Stimulated activated naive CD8-positive, alpha-beta T cell treated with anti-CD3 and anti-CD28 coated beads, Interleukin-15, amount 100 ng/mL, for 72 hours (primary cell): ENCODE measurements around the gene HIPK2.

Source experiments
- ATAC-seq: fragments of 150-1000 bp; cut with Tn5 transposase; 2 replicates; pipeline ENCODE4 v1.10.0; 2021; ENCODE audit warnings: mild to moderate bottlenecking, moderate library complexity
- DNase-seq, 2 donors: peaks; one replicate each; pipeline ENCODE4 v3.0.0; 2021 to 2022
- H3K27ac Mint-ChIP-seq, 2 donors: one replicate each; pipeline ENCODE4 v1.8.0; 2022; ENCODE audit warnings: mild to moderate bottlenecking in 2 of 2, mixed read lengths in 2 of 2, moderate library complexity in 2 of 2
- H3K27me3 Mint-ChIP-seq: one replicate; pipeline ENCODE4 v1.8.0; 2022; ENCODE audit warnings: mixed read lengths
- H3K4me1 Mint-ChIP-seq: one replicate; pipeline ENCODE4 v1.8.0; 2022; ENCODE audit warnings: mild to moderate bottlenecking, mixed read lengths
- H3K4me3 Mint-ChIP-seq, 2 donors: one replicate each; pipeline ENCODE4 v1.8.0; 2022; ENCODE audit warnings: mild to moderate bottlenecking in 2 of 2, mixed read lengths in 2 of 2, moderate library complexity in 1 of 2
- H3K9me3 Mint-ChIP-seq, 2 donors: one replicate each; pipeline ENCODE4 v1.8.0; 2022; ENCODE audit warnings: mixed read lengths in 2 of 2

Gene HIPK2

GRCh38 chr7:139645572-139646523, 131.9 kb downstream of the HIPK2 start:
- Mint-ChIP-seq H3K4me3 (no peak overlapping the region), H3K27ac (no peak overlapping the region), H3K9me3 (no peaks in the 10 kb centered on the region), H3K27me3 (no peaks in the 10 kb centered on the region), H3K4me1 (peaks cover 76% of the 10 kb centered on the region)
- ATAC-seq (peak; percentile 34), DNase-seq (peak; percentile 72 to 73)

- no peak for DNase-seq
- no peaks in the 10 kb centered on the region for H3K27me3 Mint-ChIP-seq
- peaks cover 74% of the 10 kb centered on the region for H3K4me1 Mint-ChIP-seq
- H3K9me3 Mint-ChIP-seq = no peaks in the 10 kb centered on the region
- no peak overlapping the region for H3K4me3 Mint-ChIP-seq
- ATAC-seq = peak; percentile 56
- no peak overlapping the region for H3K27ac Mint-ChIP-seq
Measured at GRCh38 chr7:139643951-139644585, 133.7 kb downstream of the HIPK2 start.

- no peak for ATAC-seq
- H3K27me3 Mint-ChIP-seq = no peaks in the 10 kb centered on the region
- no peak for DNase-seq
- peak overlapping the region in 1 of 2 donors; percentile 53 for H3K27ac Mint-ChIP-seq
- H3K9me3 Mint-ChIP-seq = peaks cover 2 to 3% of the 10 kb centered on the region in 2 donors
- peaks cover 69% of the 10 kb centered on the region for H3K4me1 Mint-ChIP-seq
- H3K4me3 Mint-ChIP-seq = no peak overlapping the region
Measured at GRCh38 chr7:139642283-139642682, 135.5 kb downstream of the HIPK2 start.

GRCh38 chr7:139641337-139641992, 136.3 kb downstream of the HIPK2 start:
- ATAC-seq (no peak), DNase-seq (no peak)
- Mint-ChIP-seq H3K4me3 (no peak overlapping the region), H3K9me3 (peaks cover 4 to 8% of the 10 kb centered on the region in 2 donors), H3K27me3 (no peaks in the 10 kb centered on the region), H3K4me1 (peaks cover 69% of the 10 kb centered on the region), H3K27ac (no peak overlapping the region)

- Mint-ChIP-seq H3K9me3 (peaks cover 4 to 8% of the 10 kb centered on the region in 2 donors), H3K4me1 (peaks cover 69% of the 10 kb centered on the region), H3K27ac (no peak overlapping the region), H3K4me3 (no peak overlapping the region), H3K27me3 (no peaks in the 10 kb centered on the region)
- DNase-seq (no peak), ATAC-seq (no peak)
Measured at GRCh38 chr7:139640681-139641080, 137.1 kb downstream of the HIPK2 start.

- Mint-ChIP-seq H3K27ac (no peak overlapping the region), H3K4me1 (peaks cover 68% of the 10 kb centered on the region), H3K27me3 (no peaks in the 10 kb centered on the region), H3K9me3 (peaks cover 4 to 8% of the 10 kb centered on the region in 2 donors), H3K4me3 (no peak overlapping the region)
- ATAC-seq (no peak), DNase-seq (no peak)
Measured at GRCh38 chr7:139639563-139639962, 138.2 kb downstream of the HIPK2 start.

GRCh38 chr7:139635526-139636302, 142.1 kb downstream of the HIPK2 start:
- Mint-ChIP-seq H3K27me3 (no peaks in the 10 kb centered on the region), H3K4me3 (peak overlapping the region; percentile 75 to 79), H3K27ac (peak overlapping the region; percentile 49 to 78), H3K4me1 (peaks cover 53% of the 10 kb centered on the region), H3K9me3 (peaks cover 4 to 8% of the 10 kb centered on the region in 2 donors)
- ATAC-seq (peak; percentile 93), DNase-seq (peak; percentile 36 to 59)

GRCh38 chr7:139634087-139634486, 143.7 kb downstream of the HIPK2 start:
- Mint-ChIP-seq H3K9me3 (peaks cover 4 to 8% of the 10 kb centered on the region in 2 donors), H3K4me1 (peaks cover 64% of the 10 kb centered on the region), H3K27ac (peak overlapping the region in 1 of 2 donors; percentile 21), H3K4me3 (no peak overlapping the region), H3K27me3 (no peaks in the 10 kb centered on the region)
- no peak for ATAC-seq
- no peak for DNase-seq

- no peak overlapping the region for H3K4me3 Mint-ChIP-seq
- no peak for DNase-seq
- peaks cover 65% of the 10 kb centered on the region for H3K4me1 Mint-ChIP-seq
- no peak for ATAC-seq
- no peaks in the 10 kb centered on the region for H3K9me3 Mint-ChIP-seq
- no peak overlapping the region for H3K27ac Mint-ChIP-seq
- H3K27me3 Mint-ChIP-seq = no peaks in the 10 kb centered on the region
Measured at GRCh38 chr7:139631520-139632031, 146.2 kb downstream of the HIPK2 start.

- Mint-ChIP-seq H3K4me3 (peak overlapping the region in 1 of 2 donors; percentile 3), H3K4me1 (peaks cover 65% of the 10 kb centered on the region), H3K27me3 (no peaks in the 10 kb centered on the region), H3K9me3 (no peaks in the 10 kb centered on the region), H3K27ac (peak overlapping the region in 1 of 2 donors; percentile 75)
- no peak for DNase-seq
- no peak for ATAC-seq
Measured at GRCh38 chr7:139630643-139631519, 146.9 kb downstream of the HIPK2 start.

GRCh38 chr7:139629392-139630082, 148.3 kb downstream of the HIPK2 start:
- H3K4me3 Mint-ChIP-seq = no peak overlapping the region
- no peak for DNase-seq
- H3K4me1 Mint-ChIP-seq = peaks cover 68% of the 10 kb centered on the region
- no peaks in the 10 kb centered on the region for H3K27me3 Mint-ChIP-seq
- no peak overlapping the region for H3K27ac Mint-ChIP-seq
- no peak for ATAC-seq
- H3K9me3 Mint-ChIP-seq = no peaks in the 10 kb centered on the region

- H3K4me1 Mint-ChIP-seq = peaks cover 81% of the 10 kb centered on the region
- H3K4me3 Mint-ChIP-seq = no peak overlapping the region
- no peaks in the 10 kb centered on the region for H3K9me3 Mint-ChIP-seq
- ATAC-seq (no peak), DNase-seq (no peak)
- H3K27ac Mint-ChIP-seq = no peak overlapping the region
- H3K27me3 Mint-ChIP-seq = no peaks in the 10 kb centered on the region
Measured at GRCh38 chr7:139627831-139628230, 150.0 kb downstream of the HIPK2 start.

GRCh38 chr7:139626817-139627216, 151.0 kb downstream of the HIPK2 start:
- Mint-ChIP-seq H3K27ac (peak overlapping the region; percentile 93 to 97), H3K4me3 (peak overlapping the region; percentile 4 to 27), H3K27me3 (no peaks in the 10 kb centered on the region), H3K9me3 (no peaks in the 10 kb centered on the region), H3K4me1 (peaks cover 82% of the 10 kb centered on the region)
- DNase-seq = no peak
- ATAC-seq = no peak
